Measurements from ENCODE around the gene CTSV.
A peak's percentile ranks its signal among the peaks of the same experiment; 100 is the strongest.
"Not testable (repeated sequence)": the region's sequence is repeated elsewhere in the genome, so short reads cannot be mapped to it uniquely, and the experiment has no call there.

The CTSV gene

GRCh38 chr9:97045300-97045699 lies 6.4 kb upstream of the CTSV start:
- H3K9ac ChIP-seq (ENCODE audit: low read length in 5 of 5): no peak overlapping the region
- no peak overlapping the region for H3K27ac ChIP-seq (ENCODE audit: low read depth, low read length)
- H3K4me1 ChIP-seq (ENCODE audit: control insufficient read depth in 5 of 5, insufficient read depth in 5 of 5, low read length in 5 of 5): peaks cover 0 to 2% (median 0%) of the 10 kb centered on the region in 5 donors
- H3K36me3 ChIP-seq (ENCODE audit: control insufficient read depth in 5 of 5, insufficient read depth in 5 of 5, low read length in 5 of 5): no peaks in the 10 kb centered on the region
- no peak overlapping the region for H3K4me3 ChIP-seq (ENCODE audit: low read depth in 1 of 5, low read length in 5 of 5)
- H3K9me3 ChIP-seq (ENCODE audit: control insufficient read depth in 5 of 5, low read length in 5 of 5): peaks cover 0 to 4% (median 3%) of the 10 kb centered on the region in 5 donors
- H3K27me3 ChIP-seq (ENCODE audit: control insufficient read depth in 5 of 5, insufficient read depth in 4 of 5, low read length in 5 of 5): peaks cover 0 to 5% (median under 1%) of the 10 kb centered on the region in 5 donors

- H3K27me3 ChIP-seq (ENCODE audit: control insufficient read depth in 5 of 5, insufficient read depth in 4 of 5, low read length in 5 of 5): peaks cover 0 to 17% (median 10%) of the 10 kb centered on the region in 5 donors
- no peak overlapping the region for H3K9ac ChIP-seq (ENCODE audit: low read length in 5 of 5)
- peaks cover 0 to 16% (median 13%) of the 10 kb centered on the region in 5 donors for H3K4me1 ChIP-seq (ENCODE audit: control insufficient read depth in 5 of 5, insufficient read depth in 5 of 5, low read length in 5 of 5)
- no peak overlapping the region for H3K27ac ChIP-seq (ENCODE audit: low read depth, low read length)
- H3K9me3 ChIP-seq (ENCODE audit: control insufficient read depth in 5 of 5, low read length in 5 of 5): peaks cover 0 to 4% (median 3%) of the 10 kb centered on the region in 5 donors
- no peaks in the 10 kb centered on the region for H3K36me3 ChIP-seq (ENCODE audit: control insufficient read depth in 5 of 5, insufficient read depth in 5 of 5, low read length in 5 of 5)
- no peak overlapping the region for H3K4me3 ChIP-seq (ENCODE audit: low read depth in 1 of 5, low read length in 5 of 5)
Observed at GRCh38 chr9:97041898-97042297, 3.0 kb upstream of the CTSV start.

DNA sequence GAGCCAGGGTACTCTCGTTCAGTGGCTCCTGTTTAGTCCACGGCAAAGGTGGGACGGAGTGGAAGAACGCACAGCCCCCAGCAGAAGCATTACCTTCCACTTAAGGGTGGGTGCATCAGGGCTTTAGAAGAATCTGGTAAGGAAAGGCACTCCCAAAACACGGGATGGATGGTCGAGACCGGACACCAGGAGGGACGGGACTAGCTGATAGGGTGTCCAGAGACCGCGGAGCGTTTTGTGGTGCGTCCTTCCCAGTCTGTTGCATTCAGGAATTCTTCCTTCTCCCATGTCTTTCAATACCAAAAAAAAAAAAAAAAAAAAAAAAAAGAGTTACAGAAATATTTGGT lies 545 bp upstream of the CTSV start:
- Histone ChIP-seq H3K27ac (ENCODE audit: low read depth, low read length) (no peak overlapping the region), H3K4me1 (ENCODE audit: control insufficient read depth in 5 of 5, insufficient read depth in 5 of 5, low read length in 5 of 5) (peaks cover 0 to 16% (median 13%) of the 10 kb centered on the region in 5 donors), H3K27me3 (ENCODE audit: control insufficient read depth in 5 of 5, insufficient read depth in 4 of 5, low read length in 5 of 5) (peaks cover 0 to 15% (median 10%) of the 10 kb centered on the region in 5 donors), H3K9ac (ENCODE audit: low read length in 5 of 5) (peak overlapping the region in 2 of 5 donors; percentile 55 to 76), H3K4me3 (ENCODE audit: low read depth in 1 of 5, low read length in 5 of 5) (peak overlapping the region; percentile 52 to 80 (median 73)), H3K36me3 (ENCODE audit: control insufficient read depth in 5 of 5, insufficient read depth in 5 of 5, low read length in 5 of 5) (no peaks in the 10 kb centered on the region), H3K9me3 (ENCODE audit: control insufficient read depth in 5 of 5, low read length in 5 of 5) (peaks cover 0 to 4% (median 3%) of the 10 kb centered on the region in 5 donors)

GRCh38 chr9:97023505-97023904 lies 15.4 kb downstream of the CTSV start:
- H3K4me1 ChIP-seq (ENCODE audit: control insufficient read depth in 5 of 5, insufficient read depth in 5 of 5, low read length in 5 of 5); H3K27me3 ChIP-seq (ENCODE audit: control insufficient read depth in 5 of 5, insufficient read depth in 4 of 5, low read length in 5 of 5); H3K9ac ChIP-seq (ENCODE audit: low read length in 5 of 5); H3K4me3 ChIP-seq (ENCODE audit: low read depth in 1 of 5, low read length in 5 of 5); H3K36me3 ChIP-seq (ENCODE audit: control insufficient read depth in 5 of 5, insufficient read depth in 5 of 5, low read length in 5 of 5); H3K9me3 ChIP-seq (ENCODE audit: control insufficient read depth in 5 of 5, low read length in 5 of 5); H3K27ac ChIP-seq (ENCODE audit: low read depth, low read length): not testable (repeated sequence)

GRCh38 chr9:97013151-97014132 lies 25.5 kb downstream of the CTSV start:
- peak overlapping the region in 2 of 5 donors; percentile 45 to 54 for H3K9ac ChIP-seq (ENCODE audit: low read length in 5 of 5)
- H3K27ac ChIP-seq (ENCODE audit: low read depth, low read length): peak overlapping the region; percentile 60

DNA sequence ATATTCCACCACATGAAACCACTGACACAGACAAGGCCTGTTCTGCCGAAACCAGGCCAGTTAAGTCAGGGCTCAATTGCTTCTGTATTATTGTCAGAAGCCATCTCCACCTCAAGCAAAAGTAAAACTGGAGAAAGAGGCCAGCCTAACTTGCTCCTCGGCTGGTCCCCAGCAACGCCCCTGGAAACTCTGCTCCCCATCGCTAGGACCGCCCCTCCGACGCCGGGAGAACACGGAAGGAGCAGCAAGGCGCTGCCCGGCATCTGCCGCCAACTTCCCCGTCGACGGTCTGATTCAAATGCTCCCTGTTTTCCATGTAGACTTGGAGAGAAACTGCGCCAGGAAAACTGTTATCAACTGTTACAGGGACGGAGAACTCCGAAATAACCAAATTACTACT lies 26.3 kb downstream of the CTSV start:
- H3K4me3 ChIP-seq (ENCODE audit: low read depth in 1 of 5, low read length in 5 of 5): peak overlapping the region; percentile 53 to 77 (median 60)
- H3K27ac ChIP-seq (ENCODE audit: low read depth, low read length); H3K27me3 ChIP-seq (ENCODE audit: control insufficient read depth in 5 of 5, insufficient read depth in 4 of 5, low read length in 5 of 5); H3K9ac ChIP-seq (ENCODE audit: low read length in 5 of 5); H3K4me1 ChIP-seq (ENCODE audit: control insufficient read depth in 5 of 5, insufficient read depth in 5 of 5, low read length in 5 of 5); H3K36me3 ChIP-seq (ENCODE audit: control insufficient read depth in 5 of 5, insufficient read depth in 5 of 5, low read length in 5 of 5); H3K9me3 ChIP-seq (ENCODE audit: control insufficient read depth in 5 of 5, low read length in 5 of 5): not testable (repeated sequence)

More at GRCh38 chr9:97013151-97014132, 25.5 kb downstream of the CTSV start:
- H3K4me3 ChIP-seq (ENCODE audit: low read depth in 1 of 5, low read length in 5 of 5): peak overlapping the region; percentile 60 to 77 (median 66)
- not testable (repeated sequence) for H3K36me3 ChIP-seq (ENCODE audit: control insufficient read depth in 5 of 5, insufficient read depth in 5 of 5, low read length in 5 of 5); H3K27me3 ChIP-seq (ENCODE audit: control insufficient read depth in 5 of 5, insufficient read depth in 4 of 5, low read length in 5 of 5); H3K4me1 ChIP-seq (ENCODE audit: control insufficient read depth in 5 of 5, insufficient read depth in 5 of 5, low read length in 5 of 5); H3K9me3 ChIP-seq (ENCODE audit: control insufficient read depth in 5 of 5, low read length in 5 of 5)

- peaks cover 0 to 10% (median 0%) of the 10 kb centered on the region in 5 donors for H3K4me1 ChIP-seq (ENCODE audit: control insufficient read depth in 5 of 5, insufficient read depth in 5 of 5, low read length in 5 of 5)
- not testable (repeated sequence) for H3K36me3 ChIP-seq (ENCODE audit: control insufficient read depth in 5 of 5, insufficient read depth in 5 of 5, low read length in 5 of 5); H3K9me3 ChIP-seq (ENCODE audit: control insufficient read depth in 5 of 5, low read length in 5 of 5); H3K27ac ChIP-seq (ENCODE audit: low read depth, low read length); H3K9ac ChIP-seq (ENCODE audit: low read length in 5 of 5); H3K27me3 ChIP-seq (ENCODE audit: control insufficient read depth in 5 of 5, insufficient read depth in 4 of 5, low read length in 5 of 5); H3K4me3 ChIP-seq (ENCODE audit: low read depth in 1 of 5, low read length in 5 of 5)
Observed at GRCh38 chr9:97002195-97002594, 36.7 kb downstream of the CTSV start.

GRCh38 chr9:97001338-97001737 lies 37.6 kb downstream of the CTSV start:
- not testable (repeated sequence) for H3K36me3 ChIP-seq (ENCODE audit: control insufficient read depth in 5 of 5, insufficient read depth in 5 of 5, low read length in 5 of 5); H3K4me3 ChIP-seq (ENCODE audit: low read depth in 1 of 5, low read length in 5 of 5); H3K9ac ChIP-seq (ENCODE audit: low read length in 5 of 5); H3K27me3 ChIP-seq (ENCODE audit: control insufficient read depth in 5 of 5, insufficient read depth in 4 of 5, low read length in 5 of 5); H3K9me3 ChIP-seq (ENCODE audit: control insufficient read depth in 5 of 5, low read length in 5 of 5); H3K27ac ChIP-seq (ENCODE audit: low read depth, low read length)
- H3K4me1 ChIP-seq (ENCODE audit: control insufficient read depth in 5 of 5, insufficient read depth in 5 of 5, low read length in 5 of 5): peaks cover 0 to 10% (median 0%) of the 10 kb centered on the region in 5 donors

DNA sequence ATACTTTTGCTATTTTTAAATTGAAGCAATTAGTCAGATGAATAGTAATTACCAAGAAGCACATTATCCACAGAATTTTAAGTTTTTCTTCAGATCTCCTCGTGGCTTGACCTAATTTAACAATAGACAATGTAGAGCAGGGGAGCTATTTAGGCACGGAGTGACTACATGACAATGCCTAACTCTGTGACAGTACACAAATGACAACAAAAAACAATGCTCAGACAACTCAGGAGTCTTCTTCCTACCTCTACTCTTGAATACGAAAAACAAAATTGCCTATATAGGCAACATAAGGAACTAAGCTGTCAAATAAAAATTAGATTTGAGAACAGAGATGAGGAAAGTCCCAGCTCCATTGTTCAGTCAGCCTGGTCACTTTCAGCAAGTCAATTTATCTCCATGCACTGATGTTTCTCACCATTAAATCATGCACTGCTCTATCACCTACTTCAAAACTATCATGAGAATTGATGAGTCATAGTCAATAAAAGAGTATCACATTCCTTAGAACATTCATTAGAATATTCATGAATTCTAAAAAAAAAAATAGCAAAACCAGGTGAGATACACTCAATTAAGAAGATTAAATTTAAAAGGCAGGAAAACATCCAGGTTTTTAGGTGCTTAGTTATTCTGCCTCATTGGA lies 38.7 kb downstream of the CTSV start:
- H3K4me1 ChIP-seq (ENCODE audit: control insufficient read depth in 5 of 5, insufficient read depth in 5 of 5, low read length in 5 of 5): peaks cover 0 to 10% (median 0%) of the 10 kb centered on the region in 5 donors
- not testable (repeated sequence) for H3K36me3 ChIP-seq (ENCODE audit: control insufficient read depth in 5 of 5, insufficient read depth in 5 of 5, low read length in 5 of 5); H3K9ac ChIP-seq (ENCODE audit: low read length in 5 of 5); H3K27ac ChIP-seq (ENCODE audit: low read depth, low read length); H3K27me3 ChIP-seq (ENCODE audit: control insufficient read depth in 5 of 5, insufficient read depth in 4 of 5, low read length in 5 of 5); H3K4me3 ChIP-seq (ENCODE audit: low read depth in 1 of 5, low read length in 5 of 5); H3K9me3 ChIP-seq (ENCODE audit: control insufficient read depth in 5 of 5, low read length in 5 of 5)

- H3K4me1 ChIP-seq (ENCODE audit: control insufficient read depth in 5 of 5, insufficient read depth in 5 of 5, low read length in 5 of 5): peaks cover 0 to 10% (median 0%) of the 10 kb centered on the region in 5 donors
- H3K9me3 ChIP-seq (ENCODE audit: control insufficient read depth in 5 of 5, low read length in 5 of 5); H3K9ac ChIP-seq (ENCODE audit: low read length in 5 of 5); H3K27ac ChIP-seq (ENCODE audit: low read depth, low read length); H3K36me3 ChIP-seq (ENCODE audit: control insufficient read depth in 5 of 5, insufficient read depth in 5 of 5, low read length in 5 of 5); H3K27me3 ChIP-seq (ENCODE audit: control insufficient read depth in 5 of 5, insufficient read depth in 4 of 5, low read length in 5 of 5); H3K4me3 ChIP-seq (ENCODE audit: low read depth in 1 of 5, low read length in 5 of 5): not testable (repeated sequence)
Observed at GRCh38 chr9:96999733-97000132, 39.2 kb downstream of the CTSV start.
